ENCODE results near the gene HOXA11. TPM values are rescaled to one million over a fixed set of nuclear protein-coding genes. Genes with fewer than 3 reads are reported as not detected.

Gene HOXA11
- total and polyA plus RNA-seq, 2 of the 4 experiments (the other 2 are of a cell fraction), result 0.05 TPM; not detected in 1

GRCh38 chr7:27223941-27224575, 39.0 kb upstream of the HOXA11 start:
- DNase-seq (no peak), ATAC-seq (ENCODE audit: low read depth) (no peak)
- BruUV-seq (replicated peaks), result no TSS peak
- Histone ChIP-seq H3K4me3 (ENCODE audit: insufficient read depth, low read depth, low read length) (no peak overlapping the region), H2BK120ac (ENCODE audit: low read depth, low read length) (no peak overlapping the region), H2AFZ (replicated peaks; ENCODE audit: low read length, poor library complexity) (no peak overlapping the region), H3K4me1 (ENCODE audit: control insufficient read depth, insufficient read depth, low read length) (no peaks in the 10 kb centered on the region), H3K27me3 (ENCODE audit: control insufficient read depth, insufficient read depth, low read length) (peaks cover 76% of the 10 kb centered on the region), H3K18ac (ENCODE audit: low read depth, low read length) (no peak overlapping the region), H3K27ac (ENCODE audit: insufficient read depth, low read length) (no peak overlapping the region), H2BK15ac (ENCODE audit: low read depth, low read length) (no peak overlapping the region), H3K4ac (ENCODE audit: low read depth, low read length) (no peak overlapping the region), H2BK20ac (ENCODE audit: low read depth, low read length) (no peak overlapping the region), H3K56ac (ENCODE audit: extremely low read depth, insufficient read depth, low read length) (no peak overlapping the region), H4K5ac (ENCODE audit: low read depth, low read length) (no peak overlapping the region), H3K4me2 (ENCODE audit: low read depth, low read length) (no peak overlapping the region), H3K79me1 (ENCODE audit: low read depth in 1 of 2, low read length in 2 of 2) (no peaks in the 10 kb centered on the region), H3K36me3 (ENCODE audit: control insufficient read depth, insufficient read depth, low read length) (no peaks in the 10 kb centered on the region), H2AK5ac (ENCODE audit: low read depth, low read length) (no peak overlapping the region), H3K23ac (ENCODE audit: low read depth, low read length) (no peak overlapping the region), H4K91ac (ENCODE audit: insufficient read depth, low read depth, low read length) (no peak overlapping the region), H2BK5ac (ENCODE audit: low read depth, low read length, poor library complexity, severe bottlenecking) (no peak overlapping the region), H2AK9ac (replicated peaks; ENCODE audit: low read depth, low read length, poor library complexity) (no peak overlapping the region), H3K9me3 (ENCODE audit: control insufficient read depth, insufficient read depth, low read length) (peaks cover 7% of the 10 kb centered on the region; the same call in 1 of the 2 replicates), H3K9me1 (ENCODE audit: insufficient read depth, low read length) (no peaks in the 10 kb centered on the region), H4K20me1 (ENCODE audit: insufficient read depth, low read length) (no peaks in the 10 kb centered on the region), H3K14ac (replicated peaks; ENCODE audit: low read depth, low read length) (no peak overlapping the region), H3K9ac (ENCODE audit: low read depth, low read length) (no peak overlapping the region), H4K8ac (ENCODE audit: low read depth in 2 of 2, low read length in 2 of 2) (no peak overlapping the region)
- TF ChIP-seq RAD21 (IDR thresholded peaks at IDR 0.05; ENCODE audit: low read length) (no peak), BHLHE40 (IDR thresholded peaks at IDR 0.05; ENCODE audit: low read depth, low read length) (no peak), ELK1 (IDR thresholded peaks at IDR 0.05; ENCODE audit: borderline replicate concordance, low read depth, low read length) (no peak), MXI1 (IDR thresholded peaks at IDR 0.05; ENCODE audit: borderline replicate concordance, low read depth, low read length) (no peak), RFX5 (IDR thresholded peaks at IDR 0.05; ENCODE audit: low read depth, low read length) (no peak), MAZ (IDR thresholded peaks at IDR 0.05; ENCODE audit: borderline replicate concordance, low read depth, low read length) (no peak), CHD1 (IDR thresholded peaks at IDR 0.05; ENCODE audit: low read depth, low read length) (no peak), NFE2L2 (IDR thresholded peaks at IDR 0.05; ENCODE audit: low read depth, low read length) (no peak), USF2 (IDR thresholded peaks at IDR 0.05; ENCODE audit: low read depth, low read length) (no peak), CEBPB (IDR thresholded peaks at IDR 0.05; ENCODE audit: low read depth, low read length) (no peak)
- intact Hi-C loops (cut with micrococcal nuclease), result no loop called here
- in situ Hi-C loops (cut with MboI; ENCODE audit: low sequenced_read_pairs), result no loop called here
- ChIA-PET CTCF (interaction anchor here (1.3 kb wide), 1 partner anchor 28 kb away, joined by 3 read pairs; no protein-coding TSS in a partner anchor), POLR2A (ENCODE audit: unreplicated experiment) (interaction anchor here (0.6 kb wide), 1 partner anchor 15 kb away, joined by 3 read pairs; no protein-coding TSS in a partner anchor)
- dilution Hi-C loops (cut with HindIII; ENCODE audit: low sequenced_read_pairs, unreplicated experiment), result no loop called here

Data from IMR-90 (cell line).